HG03469 (cell line): ENCODE measurements around the gene PYGB.

Experiments
- ATAC-seq: cut with Tn5 transposase; IDR thresholded peaks from one replicate; pipeline ENCODE4 v1.9.1; 2021; ENCODE audit warnings: mild to moderate bottlenecking, moderate library complexity, moderate number of reproducible peaks; ENCODE audit not compliant: unreplicated experiment

The PYGB gene

DNA sequence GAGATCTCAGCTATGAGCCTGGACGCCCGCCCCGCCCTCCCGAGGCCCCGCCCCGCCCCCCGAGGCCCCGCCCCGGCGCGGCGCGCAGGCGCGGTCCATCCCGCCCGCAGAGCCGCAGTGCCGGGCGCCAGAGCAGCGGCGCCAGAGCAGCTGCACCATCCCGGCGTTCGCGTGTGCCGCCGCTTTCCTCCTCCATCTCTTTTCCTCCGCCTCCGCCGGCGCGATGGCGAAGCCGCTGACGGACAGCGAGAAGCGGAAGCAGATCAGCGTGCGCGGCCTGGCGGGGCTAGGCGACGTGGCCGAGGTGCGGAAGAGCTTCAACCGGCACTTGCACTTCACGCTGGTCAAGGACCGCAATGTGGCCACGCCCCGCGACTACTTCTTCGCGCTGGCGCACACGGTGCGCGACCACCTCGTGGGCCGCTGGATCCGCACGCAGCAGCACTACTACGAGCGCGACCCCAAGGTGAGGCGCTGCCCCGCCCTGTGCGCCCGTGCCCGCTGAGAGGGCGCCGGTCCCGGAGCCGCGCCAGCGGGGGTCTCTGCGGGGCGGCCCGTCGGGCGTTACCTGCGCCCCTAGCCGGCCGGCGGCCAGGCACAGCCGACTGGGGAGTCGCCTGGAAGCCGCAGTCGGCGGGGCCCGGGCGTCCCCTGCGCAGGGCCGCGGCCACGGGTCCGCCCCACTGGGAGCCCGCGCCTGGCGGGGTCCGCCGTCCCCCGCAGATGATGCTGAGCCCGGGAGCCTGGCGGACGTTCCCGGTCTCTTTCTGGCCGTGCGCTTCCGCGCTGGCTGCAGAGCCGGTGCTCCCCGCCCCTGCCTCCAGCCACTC lies at the start of gene PYGB:
PYGB (plus strand) TSS at position 130 of the 830 bp plus-strand sequence; CDS start at position 224, 94 bp downstream.
- peak; percentile 44 for ATAC-seq

DNA sequence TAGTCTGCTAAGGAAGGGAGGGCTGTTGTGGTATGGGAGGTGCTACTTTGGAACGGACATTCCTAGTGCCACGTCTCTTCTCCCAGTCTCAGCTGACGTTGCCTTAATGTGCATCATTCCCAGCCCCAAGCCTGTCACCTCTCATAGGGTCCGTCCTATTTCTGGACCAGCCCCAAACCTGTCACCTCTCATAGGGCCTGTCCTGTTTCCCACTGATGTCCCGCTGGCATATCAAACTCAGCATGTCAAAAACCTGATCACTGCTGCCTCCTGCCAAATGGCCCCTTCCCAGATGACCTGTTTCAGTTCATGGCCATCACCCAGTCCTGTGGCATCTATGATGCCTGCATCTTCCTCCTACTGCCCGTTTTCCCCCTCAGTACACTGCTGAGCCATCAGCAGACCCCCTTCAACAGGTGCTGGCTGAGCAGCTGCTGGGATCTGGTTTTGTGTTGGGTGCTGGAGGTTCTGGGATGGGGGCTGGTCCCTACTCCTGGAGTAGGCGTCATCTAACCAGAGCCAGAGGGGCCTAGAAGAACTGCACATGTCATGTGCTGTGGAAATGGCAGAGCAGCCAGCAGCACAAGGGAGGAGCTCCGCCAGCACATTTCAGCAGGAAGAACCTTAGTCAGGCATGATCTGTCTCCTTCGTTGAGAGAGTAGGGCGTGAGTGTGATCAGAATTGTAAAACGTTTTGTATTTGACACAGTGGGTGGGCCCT lies 49.1 kb upstream of the PYGB start:
- no peak for ATAC-seq

DNA sequence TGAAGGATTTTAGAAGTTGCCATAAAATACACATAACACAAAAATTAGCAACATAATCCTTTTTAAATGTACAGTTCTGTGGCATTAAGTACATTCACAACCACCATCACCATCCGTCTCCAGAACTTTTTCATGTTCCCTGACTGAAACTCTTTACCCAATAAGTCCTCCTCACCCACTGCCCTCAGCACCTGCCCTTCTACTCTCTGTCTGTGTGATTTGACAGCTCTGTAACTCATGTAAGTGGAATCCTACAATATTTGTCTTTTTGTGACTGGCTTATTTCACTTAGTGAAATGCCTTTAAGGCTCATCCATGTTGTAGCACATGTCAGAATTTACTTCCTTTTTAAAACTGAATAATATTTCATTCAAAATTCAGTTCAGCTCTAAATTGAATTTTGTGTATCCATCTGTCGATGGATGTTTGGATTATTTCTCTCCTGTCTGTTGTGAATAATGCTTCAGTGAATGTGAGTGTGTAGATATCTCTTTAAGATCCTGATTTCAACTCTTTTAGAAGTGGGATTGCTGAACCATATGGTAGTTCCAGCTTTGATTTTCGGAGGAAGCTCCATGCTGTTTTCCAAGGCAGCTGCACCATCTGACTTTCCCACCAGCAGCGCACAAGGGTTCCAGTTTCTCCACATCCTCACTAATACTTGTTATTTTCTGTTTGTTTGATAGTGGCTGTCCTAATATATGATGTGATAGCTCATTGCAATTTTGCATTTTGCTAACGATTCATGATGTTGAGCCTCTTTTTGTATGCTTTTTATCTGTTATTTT lies 48.2 kb upstream of the PYGB start:
- ATAC-seq = no peak

DNA sequence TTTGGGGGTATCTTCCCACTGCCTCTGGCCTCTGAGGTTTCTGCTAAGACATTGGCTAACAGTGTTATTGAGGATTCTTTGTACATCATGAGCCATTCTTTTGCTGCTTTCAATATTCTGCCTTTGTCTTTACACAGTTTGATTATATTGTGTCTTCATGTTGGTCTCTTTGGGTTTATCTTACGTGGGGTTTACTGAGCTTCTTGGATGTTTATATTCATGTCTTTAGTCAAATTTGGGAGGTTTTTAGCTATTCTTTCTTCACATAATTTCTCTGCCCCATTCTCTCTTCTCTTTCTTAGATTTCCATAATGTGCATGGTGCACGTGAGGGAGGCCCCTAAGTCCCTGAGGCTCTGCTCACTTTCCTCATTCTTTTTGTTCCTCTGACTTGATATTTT lies 44.8 kb upstream of the PYGB start:
- no peak for ATAC-seq

GRCh38 chr20:25203871-25204320 lies 44.0 kb upstream of the PYGB start:
- ATAC-seq = no peak

DNA sequence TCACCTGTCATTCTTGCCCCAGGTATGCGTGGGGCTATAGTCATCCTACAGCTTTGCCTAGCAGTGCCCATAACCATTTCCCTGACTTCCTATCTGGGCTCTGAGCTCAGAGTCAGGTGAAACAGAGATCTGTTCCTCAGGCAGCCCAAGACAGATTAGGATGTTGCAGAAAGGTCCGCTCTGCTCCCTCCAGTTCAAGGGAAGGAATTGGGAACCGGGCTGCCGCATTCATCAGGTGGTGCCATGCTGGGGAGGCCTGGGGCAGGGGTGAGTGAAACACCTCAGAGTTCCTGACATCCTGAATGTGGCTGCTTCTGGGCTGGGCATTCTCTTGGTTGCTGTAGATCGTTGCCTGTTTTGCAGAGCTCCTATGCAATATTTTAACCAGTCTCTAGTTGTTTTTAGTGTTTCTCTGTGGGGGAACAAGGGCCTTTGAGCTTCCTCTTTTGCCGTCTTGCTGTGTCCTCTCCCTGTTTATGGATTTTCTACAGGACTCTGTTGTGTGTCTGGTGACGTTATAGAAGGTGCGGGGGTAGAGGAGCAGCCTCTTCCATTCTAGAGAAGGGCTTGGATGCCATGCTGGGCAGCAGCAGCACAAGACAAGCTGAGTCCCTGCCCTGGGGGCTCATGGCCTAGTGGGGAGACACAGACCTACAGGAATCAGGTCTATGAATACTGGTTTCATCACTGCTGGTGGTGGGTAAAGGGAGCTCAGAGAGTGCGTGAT lies 43.2 kb upstream of the PYGB start:
- ATAC-seq = no peak

DNA sequence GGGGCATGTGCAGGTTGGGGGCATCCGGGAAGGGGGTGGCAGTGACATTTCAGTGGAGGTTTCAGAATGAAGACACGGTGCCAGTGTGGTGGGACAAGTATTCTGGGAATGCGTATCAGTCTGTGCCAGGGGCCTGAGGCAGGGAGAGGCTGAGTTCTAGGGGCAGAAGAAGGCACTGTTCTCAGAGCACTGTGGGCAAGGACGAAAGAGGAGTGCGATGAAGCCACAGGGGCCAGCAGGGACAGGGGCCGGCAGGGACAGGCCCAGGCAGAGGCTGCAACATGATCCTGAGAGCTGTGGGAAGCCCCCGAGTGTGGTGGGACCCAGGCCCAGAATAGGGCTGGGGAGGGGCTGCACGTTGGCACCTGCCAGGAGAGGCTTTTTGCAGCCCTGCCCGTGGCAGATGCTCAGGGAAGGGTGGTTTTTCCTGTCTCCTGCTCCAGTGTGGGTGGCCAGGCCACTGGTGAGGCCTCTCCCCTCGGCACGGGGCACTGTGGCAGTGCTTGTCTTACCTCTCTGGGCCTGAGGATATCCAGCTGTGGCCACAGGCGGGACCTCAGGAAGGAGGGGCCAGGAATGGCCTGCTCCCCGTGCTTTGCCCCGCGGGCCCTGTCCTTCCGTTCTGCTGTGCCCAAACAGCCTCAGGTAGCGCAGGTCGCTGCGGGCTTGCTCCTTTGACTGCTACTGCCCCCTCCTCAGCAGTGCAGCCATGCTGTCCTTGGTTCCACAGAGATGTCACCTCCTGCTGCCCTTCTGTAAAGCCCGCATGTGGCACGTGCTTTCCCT lies 42.4 kb upstream of the PYGB start:
- ATAC-seq = no peak

DNA sequence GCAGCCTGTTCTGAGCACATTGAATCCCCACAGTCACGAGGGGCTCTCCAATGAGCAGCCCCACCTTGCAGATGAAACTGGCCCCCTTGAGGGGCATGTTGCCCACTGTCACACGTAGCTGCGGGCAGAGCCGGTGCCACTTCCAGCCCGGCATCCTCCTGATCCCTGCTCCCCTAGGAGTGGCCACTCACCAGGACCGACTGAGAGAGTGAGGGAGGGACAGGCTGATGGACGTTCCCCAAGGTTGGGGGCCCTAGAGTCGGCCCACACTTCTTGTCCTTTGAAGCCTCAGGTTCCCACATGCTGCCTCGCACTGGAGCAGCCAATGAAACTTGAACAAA lies 41.9 kb upstream of the PYGB start:
- no peak for ATAC-seq

DNA sequence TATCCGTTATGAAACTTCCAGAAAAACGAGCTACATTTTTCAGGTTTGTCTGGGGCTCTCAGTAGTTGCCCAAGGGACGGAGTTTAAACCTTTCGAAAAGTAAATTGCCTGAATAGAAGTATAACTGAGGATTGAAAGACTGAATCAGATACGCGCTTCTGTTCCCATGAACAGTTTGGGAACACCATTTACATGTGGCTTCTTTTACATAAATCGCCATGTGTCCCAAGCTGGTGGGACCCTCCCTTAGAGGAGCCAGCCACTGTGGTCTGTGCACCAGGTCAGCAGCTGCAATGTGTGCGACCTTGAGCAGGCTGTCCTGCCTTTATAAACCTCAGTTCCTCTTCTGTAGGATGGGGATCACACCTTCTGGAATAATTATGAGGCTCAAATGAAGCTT lies 41.3 kb upstream of the PYGB start:
- ATAC-seq = no peak

GRCh38 chr20:25207149-25207959 lies 40.5 kb upstream of the PYGB start:
- no peak for ATAC-seq

DNA sequence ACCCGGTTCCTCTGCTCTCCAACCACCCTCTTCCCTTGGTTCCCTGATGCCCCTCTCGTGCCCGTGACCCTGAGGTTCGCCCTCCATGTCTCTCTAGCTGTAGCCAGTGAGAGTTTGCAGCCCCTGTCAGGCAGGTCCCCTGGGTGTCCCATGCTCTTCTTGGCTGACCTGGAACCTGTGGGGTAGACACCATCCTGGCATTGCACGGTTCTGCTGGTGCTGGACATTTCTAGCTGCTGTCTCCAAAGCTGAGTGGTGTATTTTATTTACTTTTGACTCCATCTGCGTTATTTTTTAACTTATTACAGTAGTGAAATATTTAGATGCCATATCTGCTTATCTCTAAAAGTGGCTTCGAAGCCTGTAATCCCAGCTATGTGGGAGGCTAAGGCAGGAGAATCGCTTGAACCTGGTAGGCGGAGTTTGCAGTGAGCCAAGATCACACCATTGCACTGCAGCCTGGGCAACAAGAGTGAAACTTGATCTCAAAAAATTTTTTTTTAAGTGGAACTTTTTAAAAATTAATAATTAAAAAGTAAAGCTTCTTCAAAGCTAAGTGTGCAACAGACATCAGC lies 39.8 kb upstream of the PYGB start:
- no peak for ATAC-seq

DNA sequence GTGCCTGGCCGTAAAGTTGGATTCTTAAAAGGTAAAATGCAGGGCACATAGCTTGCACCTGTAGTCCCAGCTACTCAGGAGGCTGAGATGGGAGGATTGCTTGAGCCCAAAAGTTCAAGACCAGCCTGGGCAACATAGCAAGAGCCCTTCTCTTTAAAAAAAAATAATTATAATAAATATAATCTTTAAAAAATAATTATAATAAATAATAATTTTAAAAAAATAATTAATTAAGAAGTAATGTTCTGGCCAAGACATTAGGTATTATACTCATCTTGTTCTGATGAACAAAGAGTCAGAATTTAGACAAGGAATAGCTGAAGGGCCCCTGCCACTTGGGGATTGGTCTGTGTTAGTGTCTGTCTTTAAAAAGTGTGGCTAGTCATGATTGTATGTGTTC lies 38.5 kb upstream of the PYGB start:
- no peak for ATAC-seq

DNA sequence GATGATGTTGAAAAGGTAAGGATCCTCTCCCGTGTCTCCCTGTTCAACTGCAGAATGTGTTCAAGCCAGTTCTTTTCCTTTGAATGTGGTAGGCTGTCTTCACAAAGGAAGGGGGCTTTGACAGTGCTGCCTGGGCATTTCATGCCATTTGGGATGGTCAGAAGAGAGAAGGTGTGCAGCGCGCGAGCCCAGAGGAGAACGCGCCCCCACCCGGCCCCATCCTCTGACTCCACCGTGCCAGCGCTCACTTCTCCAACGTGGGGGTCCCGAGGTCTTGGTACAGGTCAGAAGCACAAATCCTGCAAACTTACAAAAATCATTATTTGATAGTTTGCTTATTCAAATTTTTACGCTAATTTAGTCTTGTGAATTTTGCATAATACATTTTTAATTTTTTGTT lies 38.0 kb upstream of the PYGB start:
- no peak for ATAC-seq

DNA sequence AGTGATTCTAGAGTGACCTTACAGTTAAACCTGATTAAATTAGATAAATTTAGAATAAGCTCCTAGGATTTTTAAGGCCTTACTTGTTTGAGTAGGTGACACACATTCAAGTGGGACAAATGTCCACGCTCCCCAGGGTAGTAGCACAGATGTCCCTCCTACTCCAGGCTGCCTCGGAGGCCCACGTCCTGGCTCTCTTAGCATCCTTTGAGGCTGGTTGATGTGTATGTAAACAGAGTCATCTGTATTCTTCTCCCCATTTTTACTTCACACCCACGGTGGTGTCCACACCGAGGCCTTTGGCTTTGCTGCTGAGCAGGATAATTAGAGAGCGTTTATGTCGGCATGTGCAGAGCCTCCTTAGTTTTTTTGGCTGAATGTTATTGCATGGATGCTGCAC lies 36.6 kb upstream of the PYGB start:
- no peak for ATAC-seq

DNA sequence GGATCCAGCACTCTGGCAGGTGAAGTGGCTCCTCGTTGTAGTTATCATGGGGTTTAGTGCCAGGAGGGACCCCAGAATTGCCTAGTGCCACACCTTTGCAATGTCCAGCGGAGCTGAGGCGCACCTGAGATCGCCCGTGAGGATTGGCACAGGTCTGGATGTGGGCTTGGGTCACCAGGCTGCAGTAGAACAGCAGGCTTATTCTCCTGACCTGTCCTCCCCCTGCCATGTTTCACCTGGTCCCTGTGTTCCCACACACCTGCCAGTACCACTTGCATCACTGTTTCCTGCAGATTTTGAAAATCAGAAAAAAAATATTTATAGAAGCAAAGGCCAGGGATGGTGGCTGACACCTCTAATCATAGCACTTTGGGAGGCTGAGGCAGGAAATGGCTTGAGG lies 35.6 kb upstream of the PYGB start:
- ATAC-seq = no peak

DNA sequence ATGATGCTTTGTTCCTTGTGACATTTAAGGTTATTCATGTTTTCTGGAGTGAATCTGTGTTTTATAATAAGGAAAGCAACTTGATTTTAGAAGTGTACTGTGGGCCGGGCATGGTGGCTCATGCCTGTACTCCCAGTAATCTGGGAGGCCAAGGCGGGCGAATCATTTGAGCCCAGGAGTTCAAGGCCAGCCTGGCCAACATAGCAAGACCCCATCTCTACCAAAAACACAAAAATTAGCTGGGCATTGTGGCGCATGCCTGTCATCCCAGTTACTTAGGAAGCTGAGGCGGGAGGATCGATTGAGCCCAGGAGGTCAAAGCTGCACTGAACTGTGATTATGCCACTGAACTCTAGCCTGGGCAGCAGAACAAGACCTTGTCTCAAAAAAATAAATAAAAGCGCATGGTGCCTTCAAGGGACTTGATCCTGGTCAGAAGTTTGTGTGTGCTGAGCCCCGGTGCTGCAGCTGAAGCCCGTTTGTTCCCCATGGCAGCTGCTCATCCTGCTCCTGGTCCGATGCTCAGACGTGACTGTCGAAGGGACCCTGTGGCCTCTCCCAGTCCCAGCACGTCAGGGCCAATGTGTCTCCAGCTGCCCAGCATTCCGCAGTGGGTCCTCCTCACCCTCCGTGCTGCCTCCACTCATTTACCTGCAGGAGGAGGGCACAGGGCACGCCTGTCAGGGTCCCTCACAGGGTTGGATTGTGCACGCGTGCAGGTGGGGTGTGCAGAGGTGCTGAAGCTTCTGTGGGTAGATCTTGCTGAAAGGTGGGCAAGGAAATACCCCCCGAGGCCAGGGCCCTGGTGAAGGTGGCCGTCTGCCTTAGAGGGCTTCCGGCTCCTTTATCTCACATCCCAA lies 34.1 kb upstream of the PYGB start:
- ATAC-seq = no peak

DNA sequence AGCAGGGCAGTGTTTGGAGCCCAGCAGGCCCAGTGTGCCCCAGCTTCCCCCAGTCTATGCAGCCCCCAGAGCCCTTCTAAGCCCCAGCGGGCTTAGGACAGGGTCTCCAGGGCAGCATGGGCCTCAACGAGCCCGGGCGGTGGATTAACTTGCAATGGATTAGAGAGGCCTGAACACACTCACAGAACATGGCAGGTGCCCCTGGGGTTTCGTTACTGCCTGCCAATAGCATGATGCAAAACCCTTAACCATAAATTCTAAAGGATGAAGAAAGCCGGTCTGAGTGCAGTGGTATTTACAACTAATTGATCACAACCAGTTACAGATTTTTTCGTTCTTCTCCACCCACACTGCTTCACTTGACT lies 33.5 kb upstream of the PYGB start:
- ATAC-seq = no peak

GRCh38 chr20:25214819-25215218 lies 33.1 kb upstream of the PYGB start:
- no peak for ATAC-seq
